ENCODE measurements around the gene MKX.

MKX gene, protein sequence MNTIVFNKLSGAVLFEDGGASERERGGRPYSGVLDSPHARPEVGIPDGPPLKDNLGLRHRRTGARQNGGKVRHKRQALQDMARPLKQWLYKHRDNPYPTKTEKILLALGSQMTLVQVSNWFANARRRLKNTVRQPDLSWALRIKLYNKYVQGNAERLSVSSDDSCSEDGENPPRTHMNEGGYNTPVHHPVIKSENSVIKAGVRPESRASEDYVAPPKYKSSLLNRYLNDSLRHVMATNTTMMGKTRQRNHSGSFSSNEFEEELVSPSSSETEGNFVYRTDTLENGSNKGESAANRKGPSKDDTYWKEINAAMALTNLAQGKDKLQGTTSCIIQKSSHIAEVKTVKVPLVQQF

DNA sequence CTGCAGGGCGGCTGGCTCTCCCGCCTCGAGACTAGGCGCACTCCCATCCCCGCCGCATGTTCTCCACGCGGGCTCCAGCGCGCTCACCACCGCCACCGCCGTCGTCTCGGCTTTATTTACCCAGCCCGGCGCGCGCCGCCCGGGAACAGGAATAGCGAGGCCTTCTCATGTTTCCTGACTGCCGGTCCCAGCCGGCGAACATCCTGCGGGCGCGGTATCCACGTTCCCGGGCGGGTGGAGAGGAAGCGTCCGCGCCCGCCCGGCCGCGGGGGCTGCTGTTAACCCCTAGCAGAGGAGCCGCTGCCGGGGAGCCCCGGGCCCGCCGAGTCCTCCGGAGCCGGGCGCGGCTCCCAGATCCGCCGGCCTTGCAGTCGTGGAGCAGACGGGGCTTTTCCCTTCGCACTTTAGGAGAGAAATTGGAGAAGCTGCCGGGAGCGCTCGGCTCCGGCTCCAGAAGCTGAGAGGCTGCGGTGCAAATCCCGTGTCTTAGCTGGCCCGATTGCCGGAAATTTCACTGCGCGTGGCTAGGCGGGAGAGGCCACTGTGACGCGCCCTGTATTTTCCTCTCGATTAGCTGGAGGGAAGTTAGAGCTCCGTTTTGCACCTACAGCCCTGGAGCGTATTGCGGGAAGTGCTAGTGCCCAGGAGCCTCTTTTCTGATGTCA, at the start of gene MKX:
MKX (minus strand) TSS at position 88 of the 665 bp plus-strand sequence. CDS start 2,404 bp downstream, outside the sequence.
- Mint-ChIP-seq H3K9me3 (no peaks in the 10 kb centered on the region), H3K27me3 (peaks cover 66% of the 10 kb centered on the region), H3K27ac (no peak within 1 kb of the TSS), H3K4me3 (peak within 1 kb of the TSS; percentile 73), H3K36me3 (ENCODE audit: low read depth) (no peaks in the 10 kb centered on the region), H3K4me1 (ENCODE audit: low read depth) (peaks cover 38% of the 10 kb centered on the region)

DNA sequence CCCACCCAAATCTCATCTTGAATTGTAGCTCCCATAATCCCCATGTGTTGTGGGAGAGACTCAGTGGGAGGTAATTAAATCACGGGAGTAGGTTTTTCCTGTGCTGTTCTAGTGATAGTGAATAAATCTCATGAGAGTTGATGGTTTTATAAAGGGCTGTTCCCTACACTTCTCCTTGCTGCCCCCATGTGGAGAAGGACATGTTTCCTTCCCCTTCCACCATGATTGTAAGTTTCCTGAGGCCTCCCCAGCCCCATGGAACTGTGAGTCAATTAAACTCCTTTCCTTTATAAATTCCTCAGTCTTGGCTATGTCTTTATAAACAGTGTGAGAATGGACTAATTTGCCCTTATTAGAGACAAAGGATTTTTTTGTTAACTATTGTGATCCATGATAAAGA, 48.5 kb upstream of the MKX start:
- H3K36me3 Mint-ChIP-seq (ENCODE audit: low read depth): no peaks in the 10 kb centered on the region
- no peak overlapping the region for H3K27ac Mint-ChIP-seq
- H3K9me3 Mint-ChIP-seq: no peaks in the 10 kb centered on the region
- no peak overlapping the region for H3K4me3 Mint-ChIP-seq
- H3K4me1 Mint-ChIP-seq (ENCODE audit: low read depth): no peaks in the 10 kb centered on the region
- peaks cover 38% of the 10 kb centered on the region for H3K27me3 Mint-ChIP-seq

DNA sequence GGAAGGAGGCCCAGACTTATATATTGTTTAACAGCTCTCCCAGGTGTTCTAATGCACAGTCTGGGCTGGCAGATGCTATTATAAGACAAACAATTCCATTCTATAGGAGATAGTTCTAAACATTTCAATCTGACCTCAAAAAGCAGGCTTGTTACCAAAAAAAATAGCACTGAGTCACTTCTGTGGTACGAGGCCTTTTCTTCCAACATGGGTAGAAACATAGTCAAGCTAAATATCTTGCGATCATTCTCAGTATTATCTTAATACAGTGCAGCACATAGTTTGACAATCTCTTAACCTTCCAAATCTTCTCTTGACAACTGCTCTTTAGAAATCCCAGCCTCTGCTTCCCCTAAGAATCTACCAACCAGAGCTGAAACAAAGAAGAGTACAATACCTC, 46.6 kb upstream of the MKX start:
- Mint-ChIP-seq H3K4me1 (ENCODE audit: low read depth) (no peaks in the 10 kb centered on the region), H3K36me3 (ENCODE audit: low read depth) (no peaks in the 10 kb centered on the region), H3K4me3 (no peak overlapping the region), H3K27me3 (peaks cover 45% of the 10 kb centered on the region), H3K27ac (no peak overlapping the region), H3K9me3 (no peaks in the 10 kb centered on the region)

DNA sequence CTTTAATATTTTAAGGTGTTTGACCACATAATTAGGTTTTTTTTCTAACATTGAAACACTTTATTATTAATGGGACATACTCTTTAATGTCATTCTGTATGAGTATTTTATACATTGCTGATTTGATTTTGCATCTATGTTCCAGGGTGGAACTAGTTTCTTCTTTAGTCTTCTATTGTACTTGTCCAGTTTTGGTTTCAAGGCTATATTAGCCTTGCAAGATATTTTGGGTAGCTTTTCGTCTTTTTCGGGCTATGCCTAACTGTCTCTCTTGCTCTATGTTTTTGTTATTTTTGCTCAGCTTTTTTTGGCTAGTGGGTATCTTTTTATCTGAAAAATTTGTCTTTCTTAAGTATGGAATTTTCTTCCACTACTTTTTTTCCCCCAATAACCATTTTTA, 38.7 kb upstream of the MKX start:
- H3K9me3 Mint-ChIP-seq: no peaks in the 10 kb centered on the region
- H3K27ac Mint-ChIP-seq: no peak overlapping the region
- no peak overlapping the region for H3K4me3 Mint-ChIP-seq
- H3K27me3 Mint-ChIP-seq: peaks cover 43% of the 10 kb centered on the region
- H3K4me1 Mint-ChIP-seq (ENCODE audit: low read depth): no peaks in the 10 kb centered on the region
- no peaks in the 10 kb centered on the region for H3K36me3 Mint-ChIP-seq (ENCODE audit: low read depth)

DNA sequence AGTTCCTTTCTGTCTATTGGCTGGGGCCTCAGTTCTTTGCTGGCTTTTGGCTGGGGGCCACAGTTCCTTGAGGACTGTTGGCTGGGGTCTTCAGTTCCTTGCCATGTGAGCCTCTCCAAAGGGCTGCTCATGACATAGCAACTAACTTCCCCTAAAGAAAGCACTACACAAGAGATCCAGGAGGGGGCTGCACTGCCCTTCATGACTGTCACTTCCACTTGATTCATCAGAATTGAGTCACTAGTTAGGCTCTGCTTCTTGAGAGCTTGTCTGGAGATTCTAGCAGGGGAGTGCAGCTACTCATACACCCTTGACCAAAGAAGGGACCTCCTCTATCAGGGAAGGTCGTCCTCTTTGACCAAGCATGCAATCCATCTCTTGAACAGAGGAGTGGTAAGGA, 38.0 kb upstream of the MKX start:
- H3K4me1 Mint-ChIP-seq (ENCODE audit: low read depth): no peaks in the 10 kb centered on the region
- H3K4me3 Mint-ChIP-seq: no peak overlapping the region
- no peaks in the 10 kb centered on the region for H3K9me3 Mint-ChIP-seq
- H3K36me3 Mint-ChIP-seq (ENCODE audit: low read depth): no peaks in the 10 kb centered on the region
- H3K27me3 Mint-ChIP-seq: peaks cover 39% of the 10 kb centered on the region
- no peak overlapping the region for H3K27ac Mint-ChIP-seq

DNA sequence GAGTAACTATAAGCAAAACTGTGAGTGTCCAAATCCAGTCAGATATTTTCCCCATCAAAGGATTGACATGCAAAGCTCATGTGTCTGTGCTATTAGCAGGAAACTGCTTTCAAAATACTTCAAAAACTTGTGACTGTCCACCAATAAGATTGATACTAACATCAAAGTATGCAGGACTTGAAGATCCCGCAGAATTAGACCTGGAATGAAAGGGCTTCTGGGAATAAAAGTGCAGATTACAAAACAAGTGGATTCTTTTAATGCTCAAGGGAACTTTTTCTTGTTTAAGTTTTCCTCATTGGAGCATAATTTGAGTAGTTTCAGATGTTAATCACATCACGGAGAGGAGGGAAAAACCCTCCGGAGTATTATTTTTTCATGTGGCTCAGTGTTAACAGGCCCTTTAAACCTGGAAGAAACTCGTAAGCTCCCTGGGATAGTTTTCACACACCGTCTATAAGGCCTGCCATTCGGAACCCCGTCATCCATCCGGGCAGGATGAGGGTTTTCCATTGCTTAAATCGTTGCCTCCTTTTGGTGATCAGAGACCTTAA, 33.9 kb upstream of the MKX start:
- H3K36me3 Mint-ChIP-seq (ENCODE audit: low read depth): no peaks in the 10 kb centered on the region

DNA sequence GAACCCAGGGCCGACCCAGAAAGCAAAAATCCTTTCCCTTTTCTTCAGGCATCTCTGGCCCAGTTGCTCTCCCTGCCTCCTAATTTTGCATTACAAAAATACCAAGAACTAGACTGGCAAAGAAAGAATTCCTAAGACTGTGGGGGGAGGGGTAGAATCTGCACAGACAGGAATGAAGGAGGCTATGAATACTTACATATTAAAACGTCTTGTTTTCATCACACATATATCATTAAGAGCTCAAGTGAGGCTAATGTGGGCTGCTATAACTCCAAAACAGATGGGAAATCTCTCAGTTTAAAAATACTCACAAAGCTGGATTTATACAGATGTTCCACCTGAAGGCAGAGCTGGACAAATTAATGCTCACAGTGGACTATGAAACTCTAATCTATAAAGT, 29.2 kb upstream of the MKX start:
- H3K4me3 Mint-ChIP-seq: no peak overlapping the region
- peaks cover 4% of the 10 kb centered on the region for H3K4me1 Mint-ChIP-seq (ENCODE audit: low read depth)
- no peaks in the 10 kb centered on the region for H3K9me3 Mint-ChIP-seq
- peaks cover 52% of the 10 kb centered on the region for H3K27me3 Mint-ChIP-seq
- no peak overlapping the region for H3K27ac Mint-ChIP-seq
- H3K36me3 Mint-ChIP-seq (ENCODE audit: low read depth): no peaks in the 10 kb centered on the region

More for the DNA sequence above, 33.9 kb upstream of the MKX start:
- no peak overlapping the region for H3K4me3 Mint-ChIP-seq
- no peaks in the 10 kb centered on the region for H3K4me1 Mint-ChIP-seq (ENCODE audit: low read depth)
- H3K9me3 Mint-ChIP-seq: no peaks in the 10 kb centered on the region
- peaks cover 43% of the 10 kb centered on the region for H3K27me3 Mint-ChIP-seq
- no peak overlapping the region for H3K27ac Mint-ChIP-seq

DNA sequence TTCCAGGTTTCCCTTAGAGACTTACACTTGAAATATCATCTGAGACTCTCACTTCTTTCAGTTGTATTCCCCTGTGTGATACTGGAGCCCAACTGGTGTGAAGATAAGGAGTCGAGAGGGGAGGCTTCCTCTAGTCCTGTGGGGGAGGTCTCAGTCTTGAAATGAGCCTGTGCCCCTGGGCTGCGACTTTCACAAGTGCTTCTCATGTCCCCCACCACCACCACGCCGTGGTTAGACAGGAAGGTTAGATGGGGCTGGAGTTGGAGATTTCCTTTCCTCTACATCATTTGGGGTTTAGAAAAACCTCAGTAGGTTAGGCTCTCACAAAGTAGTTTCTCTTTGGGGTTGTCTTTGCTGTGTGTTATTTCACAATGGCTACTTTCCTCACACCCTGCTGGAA, 25.6 kb upstream of the MKX start:
- Mint-ChIP-seq H3K4me1 (ENCODE audit: low read depth) (peaks cover 4% of the 10 kb centered on the region), H3K27me3 (peaks cover 50% of the 10 kb centered on the region), H3K9me3 (no peaks in the 10 kb centered on the region), H3K36me3 (ENCODE audit: low read depth) (no peaks in the 10 kb centered on the region), H3K4me3 (no peak overlapping the region), H3K27ac (no peak overlapping the region)

DNA sequence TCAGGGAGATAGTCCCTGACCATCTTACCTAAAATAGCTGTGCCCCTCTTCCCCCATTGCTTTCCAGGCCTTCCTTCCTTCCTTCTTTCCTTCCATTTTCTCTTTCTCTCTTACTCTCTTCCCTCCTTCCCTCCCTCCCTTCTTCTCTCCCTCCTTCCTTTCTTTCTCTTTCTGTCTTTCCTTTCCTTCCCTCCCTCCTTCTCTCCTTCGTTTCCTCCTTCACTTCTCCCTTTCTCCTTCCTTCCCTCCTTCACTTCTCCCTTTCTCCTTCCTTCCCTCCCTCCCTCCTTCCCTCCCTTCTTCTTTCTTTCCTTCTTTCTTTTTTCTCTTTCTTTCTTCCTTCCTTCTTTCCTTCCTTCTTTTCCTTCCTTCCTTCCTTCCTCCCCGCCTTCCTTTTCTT, 24.6 kb upstream of the MKX start:
- Mint-ChIP-seq H3K4me3 (no peak overlapping the region), H3K27me3 (peaks cover 51% of the 10 kb centered on the region), H3K4me1 (ENCODE audit: low read depth) (peaks cover 4% of the 10 kb centered on the region), H3K36me3 (ENCODE audit: low read depth) (no peaks in the 10 kb centered on the region), H3K9me3 (no peaks in the 10 kb centered on the region), H3K27ac (no peak overlapping the region)

DNA sequence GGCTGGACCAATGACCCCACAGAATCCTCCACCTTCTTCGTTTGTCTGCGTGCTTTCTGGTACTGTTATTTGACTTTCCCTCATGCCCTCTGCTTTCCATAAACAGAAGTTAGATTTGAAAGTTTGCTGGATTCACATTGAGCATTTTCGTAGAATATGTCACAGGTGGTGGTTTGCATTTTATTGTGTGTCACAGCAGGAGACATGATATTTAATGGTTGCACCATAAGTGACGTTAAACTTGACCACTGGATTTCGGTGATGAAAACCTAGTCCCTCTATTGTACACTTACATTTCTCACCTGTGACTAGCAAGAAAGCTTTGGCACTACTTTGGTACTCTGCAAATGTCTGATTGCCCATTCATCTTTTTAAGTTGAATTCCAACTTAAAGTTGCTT, 15.2 kb upstream of the MKX start:
- Mint-ChIP-seq H3K4me1 (ENCODE audit: low read depth) (no peaks in the 10 kb centered on the region), H3K36me3 (ENCODE audit: low read depth) (no peaks in the 10 kb centered on the region), H3K27me3 (peaks cover 24% of the 10 kb centered on the region), H3K27ac (no peak overlapping the region), H3K9me3 (no peaks in the 10 kb centered on the region), H3K4me3 (no peak overlapping the region)

DNA sequence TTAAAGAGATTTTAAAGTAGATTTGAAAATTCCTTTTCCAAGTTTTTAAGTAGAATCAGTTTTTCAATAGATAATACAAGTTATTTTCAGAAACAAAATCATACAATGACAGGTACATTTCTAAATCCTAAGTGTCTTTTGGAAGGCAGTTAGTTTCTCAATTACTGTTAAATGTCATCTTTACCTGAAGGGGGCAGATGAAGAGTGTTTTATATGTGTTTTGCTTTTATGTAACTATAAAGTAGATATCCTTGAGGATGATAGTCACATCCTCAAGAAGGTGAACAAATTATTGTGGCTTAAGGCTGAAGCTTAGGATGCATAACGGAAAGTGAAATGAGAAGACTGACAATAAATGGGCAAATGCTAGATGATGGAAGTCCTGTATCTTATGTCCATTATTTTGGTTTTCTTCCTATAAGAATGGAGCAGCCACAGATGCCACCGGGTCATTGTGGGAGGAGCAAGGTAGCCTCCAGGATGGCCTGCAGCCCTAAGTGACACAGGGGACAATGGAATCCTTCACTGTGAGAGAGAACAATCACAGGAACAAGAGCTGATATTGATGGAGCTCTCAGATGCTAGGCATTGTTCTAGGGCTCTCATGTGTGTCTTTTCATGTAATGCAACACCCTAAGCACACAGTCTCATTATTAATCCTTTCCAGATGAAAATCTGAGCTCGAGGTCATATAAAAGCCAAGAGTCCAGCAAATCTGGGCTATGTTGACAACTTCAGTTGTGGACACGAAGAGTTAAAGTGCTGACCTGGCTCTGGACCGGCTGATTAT, 14.1 kb upstream of the MKX start:
- H3K9me3 Mint-ChIP-seq: no peaks in the 10 kb centered on the region
- no peaks in the 10 kb centered on the region for H3K4me1 Mint-ChIP-seq (ENCODE audit: low read depth)
- no peak overlapping the region for H3K27ac Mint-ChIP-seq
- H3K4me3 Mint-ChIP-seq: no peak overlapping the region
- peaks cover 21% of the 10 kb centered on the region for H3K27me3 Mint-ChIP-seq
- no peaks in the 10 kb centered on the region for H3K36me3 Mint-ChIP-seq (ENCODE audit: low read depth)

DNA sequence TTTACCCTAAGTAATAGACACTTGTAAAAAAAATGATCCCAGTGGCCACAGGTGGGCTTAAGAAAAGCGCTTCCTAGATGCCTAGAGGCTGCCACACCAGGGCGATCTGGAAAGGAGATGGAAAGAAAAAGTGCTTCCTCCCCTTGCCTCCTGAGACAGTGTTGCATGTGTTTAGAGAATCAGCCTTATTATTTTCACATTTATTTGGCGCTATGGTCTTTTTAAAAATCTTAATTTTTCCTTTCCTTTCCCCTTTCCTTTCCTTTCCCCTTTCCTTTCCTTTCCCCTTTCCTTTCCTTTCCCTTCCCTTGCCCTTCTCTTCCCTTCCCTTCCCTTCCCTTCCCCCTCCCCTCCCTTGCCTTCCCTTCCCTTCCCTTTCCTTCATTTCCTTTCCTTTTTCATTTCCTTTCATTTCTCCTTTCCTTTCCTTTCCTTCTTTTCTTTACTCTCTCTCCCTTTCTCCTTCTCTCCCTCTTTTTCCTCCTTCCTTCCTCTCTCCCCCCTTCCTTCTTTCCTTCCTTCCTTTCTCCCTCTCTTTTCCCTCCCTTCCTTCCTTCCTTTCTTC, 7.1 kb upstream of the MKX start:
- no peak overlapping the region for H3K27ac Mint-ChIP-seq
- H3K4me1 Mint-ChIP-seq (ENCODE audit: low read depth): no peaks in the 10 kb centered on the region
- no peaks in the 10 kb centered on the region for H3K36me3 Mint-ChIP-seq (ENCODE audit: low read depth)
- no peak overlapping the region for H3K4me3 Mint-ChIP-seq
- peaks cover 52% of the 10 kb centered on the region for H3K27me3 Mint-ChIP-seq
- H3K9me3 Mint-ChIP-seq: no peaks in the 10 kb centered on the region

DNA sequence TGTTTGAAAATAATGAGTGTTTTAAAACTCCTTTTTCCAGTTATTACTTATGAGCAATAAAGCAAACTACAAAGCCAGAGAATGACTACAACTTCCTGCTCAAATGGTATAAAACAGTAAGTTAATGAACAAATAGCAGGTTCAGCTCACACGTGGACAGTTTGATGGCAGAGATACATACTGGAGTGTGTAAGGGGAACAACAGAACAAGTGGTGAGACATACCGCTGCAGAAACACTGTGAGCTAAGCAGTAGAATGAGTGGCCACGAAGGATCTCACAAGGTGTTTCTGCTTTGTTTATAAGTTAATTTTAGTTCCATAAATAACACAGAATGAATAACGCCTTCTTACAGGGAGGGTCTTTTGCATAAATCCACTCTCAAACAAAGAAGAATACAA, 3.0 kb upstream of the MKX start:
- peaks cover 30% of the 10 kb centered on the region for H3K4me1 Mint-ChIP-seq (ENCODE audit: low read depth)
- no peaks in the 10 kb centered on the region for H3K36me3 Mint-ChIP-seq (ENCODE audit: low read depth)
- no peak overlapping the region for H3K4me3 Mint-ChIP-seq
- H3K27me3 Mint-ChIP-seq: peaks cover 77% of the 10 kb centered on the region
- H3K27ac Mint-ChIP-seq: no peak overlapping the region
- H3K9me3 Mint-ChIP-seq: no peaks in the 10 kb centered on the region

DNA sequence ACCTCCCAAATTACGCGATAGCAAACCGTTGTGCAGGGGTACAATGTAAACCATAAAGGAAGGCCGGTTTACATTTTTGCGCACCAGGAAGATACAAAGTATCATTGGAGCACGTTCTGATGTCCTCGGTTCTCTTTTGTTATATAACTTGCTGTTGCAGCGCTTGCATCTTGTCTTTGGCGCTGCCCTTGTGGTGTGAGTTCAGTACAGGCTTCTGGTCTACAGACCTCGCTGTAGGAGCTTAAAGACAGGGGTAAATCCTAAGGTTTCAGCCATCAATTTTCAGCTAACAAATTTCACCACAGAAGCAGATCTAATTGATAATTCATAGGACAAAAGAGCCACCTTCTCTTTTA, 1.5 kb upstream of the MKX start:
- H3K9me3 Mint-ChIP-seq: no peaks in the 10 kb centered on the region
- no peaks in the 10 kb centered on the region for H3K36me3 Mint-ChIP-seq (ENCODE audit: low read depth)
- H3K27me3 Mint-ChIP-seq: peaks cover 68% of the 10 kb centered on the region
- H3K4me3 Mint-ChIP-seq: no peak overlapping the region
- H3K27ac Mint-ChIP-seq: no peak overlapping the region
- peaks cover 31% of the 10 kb centered on the region for H3K4me1 Mint-ChIP-seq (ENCODE audit: low read depth)

All from stimulated activated naive CD8-positive, alpha-beta T cell treated with anti-CD3 and anti-CD28 coated beads, Interleukin-15, Interleukin-2, amounts not matched to agents 100 ng/mL and 50 ng/mL, for 24 hours (primary cell).